ENCODE data around the gene TNNI3K. TPM values are rescaled to one million over a fixed set of nuclear protein-coding genes. Genes with fewer than 3 reads are reported as not detected.

TNNI3K gene
- total and polyA plus RNA-seq, 2 of the 8 experiments (the other 6 are each of a cell fraction or from before 2014, with no cell fraction given), result 0.41 to 0.48 TPM

- H3K23me2 ChIP-seq (ENCODE audit: low read depth, low read length), result no peaks in the 10 kb centered on the region
- H2BK12ac ChIP-seq (ENCODE audit: low read depth, low read length), result no peak overlapping the region
- no peaks in the 10 kb centered on the region for H3K36me3 ChIP-seq (ENCODE audit: control insufficient read depth in 2 of 4, insufficient read depth in 4 of 4, low read length in 3 of 4)
- no peaks in the 10 kb centered on the region for H3K27me3 ChIP-seq (replicated peaks in 1 of 4; ENCODE audit: control insufficient read depth in 3 of 4, extremely low read depth in 1 of 4, insufficient read depth in 3 of 4, low read length in 3 of 4)
- H4K8ac ChIP-seq (ENCODE audit: extremely low read depth, insufficient read depth, low read length), result no peak overlapping the region
- WGBS, 2 experiments (ENCODE audit: extremely low coverage in 1 of 2, insufficient coverage in 1 of 2, insufficient read length in 1 of 2, insufficient replicate concordance in 2 of 2, low coverage in 1 of 2, low lambda C conversion rate in 2 of 2, missing lambda C conversion rate in 1 of 2), result 58% methylated on average over 3 of the region's 3 CpGs; no CpG with 5 or more reads in 1 of the 2 experiments
- no peak overlapping the region for H2BK20ac ChIP-seq (ENCODE audit: low read length)
- no peak overlapping the region for H3K56ac ChIP-seq (replicated peaks; ENCODE audit: insufficient read length, low read depth, low read length)
- no peak overlapping the region for H4K91ac ChIP-seq (replicated peaks; ENCODE audit: insufficient read length, low read length)
- no peak overlapping the region; a peak in 1 of 4 replicates for H3K4me2 ChIP-seq (ENCODE audit: insufficient read depth in 1 of 2, low read depth in 2 of 2, low read length in 2 of 2)
- ChIA-PET CTCF (ENCODE audit: partially characterized antibody) (interaction anchor here (1.6 kb wide), 1 partner anchor 11 kb away, joined by 4 read pairs; no protein-coding TSS in a partner anchor), POLR2A (ENCODE audit: partially characterized antibody) (no interaction called here)
- no peak overlapping the region for H2BK120ac ChIP-seq (replicated peaks; ENCODE audit: low read depth, low read length)
- H2BK15ac ChIP-seq (ENCODE audit: low read length), result no peak overlapping the region
- no peak overlapping the region for H3K9ac ChIP-seq (replicated peaks in 1 of 4; ENCODE audit: extremely low read depth in 1 of 4, low read depth in 3 of 4, low read length in 3 of 4)
- H2AFZ ChIP-seq (ENCODE audit: low read length), result no peak overlapping the region
- no peak overlapping the region for H3K4me3 ChIP-seq (ENCODE audit: extremely low read depth in 1 of 4, insufficient read depth in 2 of 4, low read depth in 3 of 4, low read length in 4 of 4)
- H3K79me2 ChIP-seq (ENCODE audit: control insufficient read depth in 1 of 2, insufficient read depth in 2 of 2, low read length in 2 of 2), result no peaks in the 10 kb centered on the region
- H2BK5ac ChIP-seq (ENCODE audit: low read depth, low read length), result no peak overlapping the region
- H3K27ac ChIP-seq (ENCODE audit: low read depth, low read length), result no peak overlapping the region
- no peak overlapping the region for H3K4ac ChIP-seq (replicated peaks; ENCODE audit: insufficient read length, low read depth, low read length)
- DNase-seq (ENCODE audit: low read depth in 1 of 2, low spot score in 2 of 2) (no peak), FAIRE-seq (no peak)
- no peak overlapping the region for H3K23ac ChIP-seq (ENCODE audit: insufficient read length)
- no peaks in the 10 kb centered on the region for H4K20me1 ChIP-seq (replicated peaks in 1 of 2; ENCODE audit: control insufficient read depth in 1 of 2, insufficient read depth in 2 of 2, low read length in 2 of 2)
- no peak overlapping the region for H3K14ac ChIP-seq (ENCODE audit: insufficient read length)
- no peak overlapping the region for H3K18ac ChIP-seq (ENCODE audit: extremely low read depth, low read length)
- no peaks in the 10 kb centered on the region for H3K9me3 ChIP-seq (ENCODE audit: insufficient read depth in 2 of 2, low read depth in 1 of 2, low read length in 1 of 2)
- H3K79me1 ChIP-seq (ENCODE audit: low read depth, low read length), result no peaks in the 10 kb centered on the region
- H2AK5ac ChIP-seq (ENCODE audit: low read depth, low read length), result no peak overlapping the region
- no peak overlapping the region for H4K5ac ChIP-seq (ENCODE audit: insufficient read length, low read depth, low read length)
- H3K4me1 ChIP-seq (replicated peaks in 1 of 4; ENCODE audit: control insufficient read depth in 3 of 4, insufficient read depth in 4 of 4, low read length in 3 of 4), result peaks cover 0 to 3% (median 0%) of the 10 kb centered on the region in 4 experiments; a peak in 2 of 7 replicates
- TF ChIP-seq RXRA (IDR thresholded peaks at IDR 0.05; ENCODE audit: insufficient read depth, low read depth, low read length) (no peak), ZNF274 (IDR thresholded peaks at IDR 0.05; ENCODE audit: borderline replicate concordance, extremely low read depth, low read length) (no peak), ATF2 (IDR thresholded peaks at IDR 0.05; ENCODE audit: low read length) (no peak), CREB1 (IDR thresholded peaks at IDR 0.05) (no peak), CTBP2 (IDR thresholded peaks at IDR 0.05; ENCODE audit: borderline replicate concordance, insufficient read depth, insufficient read length, low read length) (no peak), CTCF (IDR thresholded peaks at IDR 0.05; ENCODE audit: control extremely low read depth in 1 of 3, insufficient read depth in 1 of 3, low read depth in 1 of 3, low read length in 3 of 3) (no peak), CBX5 (IDR thresholded peaks at IDR 0.05; ENCODE audit: low read depth, low read length) (no peak), SIRT6 (IDR thresholded peaks at IDR 0.05; ENCODE audit: low read length) (no peak), POU5F1 (IDR thresholded peaks at IDR 0.05; ENCODE audit: low read depth, low read length) (no peak), TAF1 (IDR thresholded peaks at IDR 0.05; ENCODE audit: low read depth, low read length) (no peak)
These were observed 177.1 kb downstream of the TNNI3K start for GRCh38 chr1:74412244-74412643.

All from H1 (cell line).